NCI-H2081 (cell line): ENCODE data around the gene USP5.
"Not testable (repeated sequence)": the region's sequence is repeated elsewhere in the genome, so short reads cannot be mapped to it uniquely, and the experiment has no call there.

ENCODE experiments used
- DNase-seq, 2 experiments: peaks; one replicate each; lab custom pipeline; 2025; lab: John Stamatoyannopoulos, UW

Gene USP5

DNA sequence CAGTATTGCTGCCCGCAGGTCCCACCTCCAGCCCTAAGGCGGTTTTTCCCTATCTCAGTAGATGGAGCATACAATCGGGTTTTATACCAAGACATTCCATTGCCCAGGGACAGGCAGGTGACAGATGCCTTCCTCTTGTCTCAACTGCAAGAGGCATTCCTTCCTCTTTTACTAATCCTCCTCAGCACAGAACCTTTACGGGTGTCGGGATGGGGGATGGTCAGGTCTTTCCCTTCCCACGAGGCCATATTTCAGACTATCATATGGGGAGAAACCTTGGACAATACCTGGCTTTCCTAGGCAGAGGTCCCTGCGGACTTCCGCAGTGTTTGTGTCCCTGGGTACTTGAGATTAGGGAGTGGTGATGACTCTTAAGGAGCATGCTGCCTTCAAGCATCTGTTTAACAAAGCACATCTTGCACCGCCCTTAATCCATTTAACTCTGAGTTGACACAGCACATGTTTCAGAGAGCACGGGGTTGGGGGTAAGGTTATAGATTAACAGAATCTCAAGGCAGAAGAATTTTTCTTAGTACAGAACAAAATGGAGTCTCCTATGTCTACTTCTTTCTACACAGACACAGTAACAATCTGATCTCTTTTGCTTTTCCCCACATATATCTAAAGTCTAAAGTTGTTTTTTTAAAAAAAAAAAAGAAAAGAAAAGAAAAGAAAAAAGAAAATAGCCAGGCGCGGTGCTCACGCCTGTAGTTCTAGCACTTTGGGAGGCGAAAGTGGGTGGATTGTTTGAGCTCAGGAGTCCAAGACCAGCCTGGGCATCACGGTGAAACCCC is 34.5 kb downstream of the USP5 start:
- not testable (repeated sequence) for DNase-seq

- no peak for DNase-seq
Observed at GRCh38 chr12:6887460-6887859, 35.5 kb downstream of the USP5 start.

GRCh38 chr12:6888360-6888759 is 36.4 kb downstream of the USP5 start:
- no peak for DNase-seq

GRCh38 chr12:6888794-6889193 is 36.8 kb downstream of the USP5 start:
- DNase-seq, result not testable (repeated sequence)

DNA sequence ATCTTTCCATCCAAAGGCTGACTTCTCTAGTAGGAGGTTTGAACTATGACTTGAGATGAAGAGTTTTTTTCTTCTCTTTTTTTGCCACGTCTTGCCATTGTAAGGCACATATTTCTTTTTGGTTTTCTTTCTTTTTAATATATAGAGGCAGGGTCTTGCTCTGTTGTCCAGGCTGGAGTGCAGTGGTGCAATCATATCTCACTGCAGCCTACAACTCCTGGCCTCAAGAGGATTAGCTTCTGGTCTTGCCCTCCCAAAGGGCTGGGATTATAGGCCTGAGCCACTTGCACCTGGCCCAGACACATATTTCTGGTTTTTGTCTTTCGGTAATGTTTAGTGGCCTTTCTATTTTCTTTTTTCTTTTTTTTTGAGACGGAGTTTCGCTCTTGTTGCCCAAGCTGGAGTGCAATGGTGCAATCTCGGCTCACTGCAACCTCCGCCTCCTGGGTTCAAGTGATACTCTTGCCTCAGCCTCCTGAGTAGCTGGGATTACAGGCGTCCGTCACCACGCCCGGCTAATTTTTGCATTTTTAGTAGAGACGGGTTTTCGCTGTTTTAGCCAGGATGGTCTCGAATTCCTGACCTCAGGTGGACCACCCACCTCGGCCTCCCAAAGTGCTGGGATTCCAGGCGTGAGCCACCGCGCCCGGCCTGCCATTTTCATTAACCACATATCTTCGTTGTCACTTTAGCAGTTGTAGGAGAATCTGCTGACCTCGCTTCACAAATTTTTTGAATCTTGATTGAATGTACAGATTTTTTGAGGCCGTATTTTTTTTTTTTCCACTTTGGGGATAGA is 38.0 kb downstream of the USP5 start:
- DNase-seq, result not testable (repeated sequence)

DNA sequence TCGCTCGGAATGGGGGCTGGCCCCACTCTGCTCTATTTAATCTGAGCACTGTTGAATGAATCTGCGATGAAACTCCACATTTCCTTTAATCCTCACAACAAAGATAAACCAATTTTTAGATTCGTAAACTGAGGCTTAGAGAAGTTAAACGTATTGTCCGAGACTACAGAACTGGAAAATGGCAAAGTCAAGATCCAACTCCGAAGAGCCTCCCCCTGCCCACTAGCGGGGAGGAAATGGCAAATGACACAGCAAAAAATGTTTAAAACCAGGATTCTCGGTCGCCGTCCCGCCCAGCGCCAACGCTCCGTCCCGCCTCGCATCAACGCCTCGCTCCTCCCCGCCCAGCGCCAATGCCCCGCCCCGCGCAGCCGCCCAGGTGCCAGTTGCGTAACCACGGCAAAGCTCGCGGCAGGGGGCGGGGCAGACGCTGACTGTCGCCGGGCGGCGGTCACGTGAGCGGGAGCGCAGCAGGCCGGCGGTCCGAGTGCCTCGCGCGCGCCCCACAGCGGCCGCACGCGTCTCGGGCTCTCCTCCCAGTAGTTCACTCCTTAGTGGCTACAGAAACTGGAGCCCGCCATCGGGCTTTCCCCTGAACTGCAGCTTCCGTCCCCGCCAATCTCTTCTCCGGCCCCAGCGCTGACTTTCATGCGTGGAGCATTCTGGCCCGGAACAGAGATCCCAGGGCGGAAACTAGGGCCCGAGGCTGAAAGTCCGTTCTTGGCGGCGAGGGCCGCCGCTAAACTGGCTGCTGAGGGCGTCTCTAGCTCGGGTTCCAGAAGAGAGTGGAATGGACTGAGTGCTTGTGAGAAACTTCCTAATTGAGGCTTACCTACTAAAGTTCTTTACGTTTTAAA is 39.1 kb downstream of the USP5 start:
- peak; percentile 95 to 98 for DNase-seq

DNA sequence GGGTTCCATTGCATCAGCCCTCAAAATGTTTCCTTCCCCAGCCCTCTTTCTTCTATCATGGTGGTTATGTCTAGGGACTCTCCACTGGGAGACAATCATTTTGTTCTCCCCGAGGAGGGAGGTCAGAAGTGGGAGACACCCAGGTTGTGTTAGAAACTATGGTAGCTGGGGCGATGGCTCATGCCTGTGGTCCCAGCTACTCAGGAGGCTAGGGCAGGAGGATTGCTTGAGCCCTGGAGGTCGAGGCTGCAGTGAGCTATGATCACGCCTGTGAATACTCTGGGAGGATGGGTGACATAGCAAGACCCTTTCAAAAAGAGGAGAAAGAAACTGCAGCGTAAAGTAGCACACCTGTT is 39.7 kb downstream of the USP5 start:
- no peak for DNase-seq

DNA sequence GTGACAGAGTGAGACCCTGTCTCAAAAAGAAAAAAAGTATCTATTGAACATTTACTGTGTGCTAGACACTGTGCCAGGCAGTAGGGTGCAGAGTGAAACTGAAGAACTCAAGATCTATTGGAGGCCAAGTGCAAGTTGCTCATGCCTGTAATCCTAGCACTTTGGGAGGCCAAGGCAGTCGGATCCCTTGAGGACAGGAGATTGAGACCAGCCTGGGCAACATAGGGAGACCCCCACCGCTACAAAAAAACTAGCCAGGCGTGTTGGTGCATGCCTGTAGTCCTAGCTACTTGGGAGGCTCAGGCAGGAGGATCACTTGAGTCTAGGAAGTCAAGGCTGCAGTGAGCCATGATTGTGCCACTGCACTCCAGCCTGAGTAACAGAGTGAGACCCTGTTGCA is 40.7 kb downstream of the USP5 start:
- not testable (repeated sequence) for DNase-seq

- no peak for DNase-seq
Observed at GRCh38 chr12:6894321-6894720, 42.4 kb downstream of the USP5 start.

GRCh38 chr12:6896846-6897435 is 45.0 kb downstream of the USP5 start:
- DNase-seq, result no peak

GRCh38 chr12:6899427-6899826 is 47.5 kb downstream of the USP5 start:
- DNase-seq, result no peak

GRCh38 chr12:6899837-6900519 is 48.0 kb downstream of the USP5 start:
- peak; percentile 20 to 47 for DNase-seq

DNA sequence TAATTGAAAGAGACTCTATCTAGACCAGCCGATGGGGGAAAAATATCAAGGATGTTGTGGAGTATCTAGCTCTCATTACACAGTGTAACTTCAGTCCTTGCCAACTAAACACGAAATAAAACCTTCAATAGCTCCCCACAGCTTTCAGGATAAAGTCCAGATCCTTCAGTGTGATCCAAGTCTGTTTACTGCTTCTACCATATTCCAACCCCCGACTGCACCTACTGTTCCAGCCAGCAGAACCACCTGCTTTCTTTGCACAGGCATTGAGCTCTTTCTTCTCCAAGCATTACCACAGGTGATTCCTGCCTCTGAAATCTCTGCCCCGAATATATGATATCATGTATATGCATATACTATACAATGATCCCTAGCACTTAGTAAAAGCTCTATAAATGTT is 50.5 kb downstream of the USP5 start:
- DNase-seq, result no peak

DNA sequence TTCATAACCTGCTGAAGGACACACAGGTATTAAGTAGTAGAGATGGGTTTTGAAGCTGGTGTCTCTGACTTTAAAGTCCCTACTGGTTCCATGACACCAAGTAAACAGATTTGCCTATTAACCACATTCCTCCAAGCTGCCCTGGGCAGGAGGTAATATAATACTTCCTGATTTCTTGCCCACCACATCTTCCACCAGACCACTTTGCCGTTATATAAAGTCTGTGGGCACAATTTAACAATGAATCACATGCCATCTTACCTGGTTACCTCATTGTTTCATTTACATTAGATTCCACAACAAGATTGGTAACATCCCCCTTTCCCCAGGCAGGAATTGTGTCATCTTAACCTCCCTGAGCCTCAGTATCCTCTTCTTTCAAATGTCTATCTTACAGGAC is 51.8 kb downstream of the USP5 start:
- DNase-seq, result no peak

GRCh38 chr12:6904280-6905276 is 52.6 kb downstream of the USP5 start, which contains the start of gene LRRC23:
LRRC23 (plus strand) TSS chr12:6904822; CDS start chr12:6905634, 812 bp downstream.
- peak; percentile 97 for DNase-seq

DNA sequence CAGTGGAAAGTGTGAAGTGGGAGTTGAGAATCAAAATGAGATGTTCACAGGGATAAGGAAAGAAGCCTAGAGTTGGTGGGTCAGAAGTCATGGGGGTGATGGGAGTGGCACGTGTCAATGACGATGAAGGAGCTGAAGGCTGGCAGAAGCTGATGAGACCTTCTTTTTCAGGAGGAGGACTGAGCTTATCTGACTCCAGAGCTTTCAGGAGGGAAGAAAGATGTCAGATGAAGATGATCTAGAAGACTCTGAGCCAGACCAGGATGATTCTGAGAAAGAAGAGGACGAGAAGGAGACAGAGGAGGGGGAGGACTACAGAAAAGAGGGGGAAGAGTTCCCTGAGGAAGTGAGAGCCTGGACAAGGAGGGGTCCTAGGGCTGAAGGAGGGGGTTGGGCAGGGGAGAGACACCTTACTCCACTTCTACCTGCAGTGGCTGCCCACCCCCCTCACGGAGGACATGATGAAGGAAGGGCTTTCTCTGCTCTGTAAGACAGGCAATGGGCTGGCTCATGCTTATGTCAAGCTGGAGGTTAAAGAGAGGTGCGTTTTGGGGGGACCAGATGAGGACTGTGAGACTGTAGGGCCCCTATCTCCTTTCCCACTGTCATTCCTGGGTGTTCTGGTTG is 53.6 kb downstream of the USP5 start:
- no peak for DNase-seq

DNA sequence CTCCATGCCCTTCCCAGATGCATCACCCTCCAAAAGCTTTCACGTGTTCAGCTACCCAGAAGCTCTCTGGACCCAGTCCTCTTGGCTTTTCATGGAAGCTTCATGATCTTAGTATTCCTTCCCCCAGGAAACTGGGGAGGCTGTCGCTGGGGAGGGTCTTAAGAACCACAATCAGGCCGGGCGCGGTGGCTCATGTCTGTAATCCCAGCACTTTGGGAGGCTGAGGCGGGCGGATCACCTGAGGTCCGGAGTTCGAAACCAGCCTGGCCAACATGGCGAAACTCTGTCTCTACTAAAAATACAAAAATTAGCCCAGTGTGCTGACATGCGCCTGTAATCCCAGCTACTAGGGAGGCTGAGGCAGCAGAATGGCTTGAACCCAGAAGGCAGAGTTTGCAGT is 56.2 kb downstream of the USP5 start:
- DNase-seq, result not testable (repeated sequence)

DNA sequence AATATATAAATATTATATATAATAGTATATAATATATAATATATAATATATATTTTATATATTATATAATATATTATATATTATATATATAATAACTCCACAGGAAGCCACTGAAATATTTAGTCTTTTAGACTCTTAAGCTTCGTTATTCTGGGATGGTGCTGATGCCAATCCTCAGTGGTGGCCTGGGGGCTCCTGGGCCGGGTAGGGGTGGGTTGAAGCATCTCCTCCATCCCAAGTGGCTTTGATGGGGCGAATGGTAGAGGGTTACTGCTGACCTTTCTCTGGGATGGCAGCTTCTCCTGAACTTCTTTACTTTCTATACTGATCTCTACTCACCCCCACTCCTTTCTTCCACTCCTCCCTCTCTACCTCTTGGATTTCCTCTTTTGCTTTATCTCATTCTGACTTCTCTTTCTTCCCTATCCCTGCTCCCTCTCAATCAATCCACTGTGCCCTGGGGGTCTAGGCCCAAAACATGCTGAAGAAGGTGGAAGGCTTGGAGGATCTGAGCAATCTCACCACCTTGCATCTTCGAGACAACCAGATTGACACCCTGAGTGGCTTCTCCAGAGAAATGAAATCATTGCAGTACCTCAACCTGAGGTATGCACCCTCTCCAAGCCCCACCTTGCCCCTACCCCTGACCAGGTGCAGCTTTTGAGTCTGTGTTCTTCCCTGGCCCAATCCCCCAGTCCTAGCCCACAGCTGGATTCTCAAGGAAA is 57.6 kb downstream of the USP5 start:
- DNase-seq, result peak in 1 of 2 experiments; percentile 10
